K562 (cell line): ENCODE measurements around the gene SMIM23. TPM values are rescaled to one million over a fixed set of nuclear protein-coding genes. Genes with fewer than 3 reads are reported as not detected.

Experiments used
- ATAC-seq: fragments of 200-7000 bp; cut with Tn5 transposase; 3 replicates; pipeline ENCODE4 v1.9.1; 2020; ENCODE audit warnings: moderate library complexity
- BruUV-seq: library from RNA; stranded (reverse); fragments of 400-500 nt; replicated peaks from 2 replicates; lab custom pipeline; 2021; lab: Mats Ljungman, UMichigan
- CTCF ChIA-PET: fragments of 300-600 bp; formaldehyde crosslinking; extraction: SDS; loops from one replicate; lab custom pipeline; 2021; ENCODE audit warnings: low intra/inter-chr PET ratio; lab: Yijun Ruan, JAX
- POLR2A ChIA-PET: fragments of 300-600, 350-650 bp; sonication (Branson Sonifier 250); formaldehyde crosslinking; extraction: SDS; loops from one replicate; lab custom pipeline; 2021; ENCODE audit warnings: antibody characterized with exemption, inconsistent platforms; lab: Yijun Ruan, JAX
- DNase-seq, 4 experiments: peaks; one replicate each; pipeline versions ENCODE4 v3.0.0 to v3.0.0-alpha.2; 2011 to 2018; ENCODE audit warnings: low spot score in 3 of 4, mixed read lengths in 3 of 4; ENCODE audit errors: extremely low read depth in 1 of 4
- FAIRE-seq: peaks from 2 replicates; lab custom pipeline; 2011; peaks lifted over from hg19 to GRCh38; lab: Jason Lieb, UNC
- H2AFZ ChIP-seq: 2 replicates; pipeline ENCODE4 v1.6.0; 2011; ENCODE audit warnings: low read depth, low read length, control low read depth, inconsistent platforms
- H3K27ac ChIP-seq: fragments of 200-600 bp; 3 replicates; pipeline ENCODE4 v1.8.0; 2011; ENCODE audit warnings: low read depth, mild to moderate bottlenecking, control low read depth, inconsistent platforms, low read length, moderate library complexity, mixed read lengths; ENCODE audit errors: extremely low read depth
- H3K27me3 ChIP-seq, 2 experiments: fragments of 300-600 bp in 1 of 2; 2 replicates in 1 of 2; 3 replicates in 1 of 2; pipeline versions ENCODE4 v1.6.0 to v1.8.0; 2011; ENCODE audit warnings: inconsistent platforms in 2 of 2, low read length in 2 of 2, mild to moderate bottlenecking in 1 of 2, mixed read lengths in 1 of 2, moderate library complexity in 1 of 2; ENCODE audit not compliant: control insufficient read depth in 2 of 2, insufficient read depth in 2 of 2
- H3K36me3 ChIP-seq: fragments of 300-600 bp; 3 replicates; pipeline ENCODE4 v1.8.0; 2011; ENCODE audit warnings: mild to moderate bottlenecking, low read length, inconsistent platforms; ENCODE audit not compliant: control insufficient read depth, insufficient read depth
- H3K4me1 ChIP-seq, 2 experiments: fragments of 200-600 bp in 1 of 2; replicated peaks in 1 of 2; 2 replicates in 1 of 2; 3 replicates in 1 of 2; pipeline versions ENCODE4 v1.5.1 to v1.8.0; 2011; ENCODE audit warnings: inconsistent platforms in 2 of 2, low read length in 2 of 2, mild to moderate bottlenecking in 1 of 2, mixed read lengths in 1 of 2, moderate library complexity in 1 of 2; ENCODE audit not compliant: control insufficient read depth in 2 of 2, insufficient read depth in 2 of 2
- H3K4me2 ChIP-seq: 2 replicates; pipeline ENCODE4 v1.6.1; 2011; ENCODE audit warnings: low read length, control low read depth, inconsistent platforms, mixed read lengths; ENCODE audit not compliant: insufficient read depth
- H3K4me3 ChIP-seq: fragments of 200-600 bp; sonication (generic), shearing (Covaris generic); 2 replicates; pipeline ENCODE4 v1.5.1; 2016; ENCODE audit warnings: control low read depth, inconsistent platforms
- H3K79me2 ChIP-seq: fragments of 200-600 bp; 3 replicates; pipeline ENCODE4 v1.8.0; 2011; ENCODE audit warnings: low read length, inconsistent platforms; ENCODE audit not compliant: control insufficient read depth, insufficient read depth
- H3K9ac ChIP-seq, 2 experiments: 2 replicates each; pipeline versions ENCODE4 v1.6.0 to v1.6.1; 2011; ENCODE audit warnings: low read depth in 2 of 2, low read length in 2 of 2, control low read depth in 1 of 2, inconsistent platforms in 1 of 2, mild to moderate bottlenecking in 1 of 2, mixed read lengths in 1 of 2; ENCODE audit not compliant: insufficient read depth in 1 of 2
- H3K9me1 ChIP-seq: one replicate; pipeline ENCODE4 v1.6.0; 2011; ENCODE audit warnings: inconsistent platforms, mild to moderate bottlenecking, low read length, moderate library complexity; ENCODE audit not compliant: control insufficient read depth, insufficient read depth
- H3K9me3 ChIP-seq: replicated peaks from 2 replicates; pipeline ENCODE4 v1.5.1; 2011; ENCODE audit warnings: low read depth, low read length, inconsistent platforms; ENCODE audit not compliant: control insufficient read depth, insufficient read depth
- H4K20me1 ChIP-seq: replicated peaks from 2 replicates; pipeline ENCODE4 v1.6.1; 2011; ENCODE audit warnings: low read length, inconsistent platforms, mixed read lengths; ENCODE audit not compliant: control insufficient read depth, insufficient read depth
- CSDE1 ChIP-seq, 2 experiments: fragments of 450-650 bp; IDR thresholded peaks; 2 replicates each; pipeline ENCODE4 v1.6.1; 2016; ENCODE audit warnings: mild to moderate bottlenecking in 1 of 2
- KDM2B ChIP-seq: fragments of 250-450 bp; sonication (Bioruptor Pico); IDR thresholded peaks from 2 replicates; pipeline ENCODE4 v1.8.0; 2021; ENCODE audit warnings: mild to moderate bottlenecking, moderate library complexity
- KLF1 ChIP-seq: fragments of 450-650 bp; IDR thresholded peaks from 2 replicates; pipeline ENCODE4 v1.6.1; 2016; ENCODE audit warnings: missing genetic modification characterization, missing compliant biosample characterization
- KLF13 ChIP-seq: fragments of 450-650 bp; IDR thresholded peaks from 2 replicates; pipeline ENCODE4 v1.6.1; 2016; ENCODE audit warnings: missing genetic modification characterization, low read depth, mild to moderate bottlenecking, missing compliant biosample characterization, moderate library complexity, borderline replicate concordance
- LARP7 ChIP-seq: fragments of 450-650 bp; IDR thresholded peaks from 2 replicates; pipeline ENCODE4 v1.6.1; 2016
- NBN ChIP-seq: fragments of 450-650 bp; IDR thresholded peaks from 2 replicates; pipeline ENCODE4 v1.6.1; 2016; ENCODE audit warnings: low read depth, mild to moderate bottlenecking
- SMARCC2 ChIP-seq: fragments of 450-650 bp; IDR thresholded peaks from 2 replicates; pipeline ENCODE4 v1.6.1; 2017; ENCODE audit warnings: antibody characterized with exemption, moderate library complexity, mild to moderate bottlenecking, low read depth
- TAF9B ChIP-seq: fragments of 450-650 bp; IDR thresholded peaks from 2 replicates; pipeline ENCODE4 v1.6.1; 2018; ENCODE audit warnings: mild to moderate bottlenecking; ENCODE audit not compliant: partially characterized antibody
- ZNF584 ChIP-seq: fragments of 200-800 bp; sonication (Bioruptor generic); IDR thresholded peaks from 2 replicates; pipeline ENCODE4 v1.6.1; 2016; ENCODE audit warnings: low read depth, mild to moderate bottlenecking, missing genetic modification characterization, missing compliant biosample characterization
- WGBS: fragments of 100-300 bp; shearing (Covaris generic); methylation state at CpG from one replicate; pipeline ENCODE4 v1.1.6; 2016; ENCODE audit warnings: low coverage, mixed read lengths; ENCODE audit not compliant: insufficient coverage; ENCODE audit errors: missing lambda C conversion rate; 5-methylcytosine and 5-hydroxymethylcytosine counted together
- in situ Hi-C: fragments of 300-500 bp; cut with MboI; formaldehyde crosslinking; loops from 4 replicates; pipeline ENCODE4 v1.15.0; 2018; ENCODE audit warnings: inconsistent platforms, mixed read lengths
- intact Hi-C: fragments of 100-400 bp; cut with micrococcal nuclease; formaldehyde crosslinking; loops from 2 replicates; pipeline ENCODE4 v1.14.2; 2022
- polyA plus RNA-seq, 8 experiments: library from polyadenylated mRNA; depleted of rRNA in 4 of 8; stranded (reverse) in 5 of 8; unstranded in 3 of 8; fragments of >200 nt; fragmentation: Nextera tagmentation in 2 of 8; fragmentation: Illumina TruSeq in 1 of 8; extraction: Ambion mirVana in 2 of 8; extraction: Trizol in 1 of 8; gene quantifications; 2 replicates each; pipeline versions ENCODE4 v1.2.1 to v1.2.3, GENCODE V29; 2011 to 2014; ENCODE audit warnings: inconsistent platforms in 1 of 8, missing spikeins in 1 of 8
- total RNA-seq, 7 experiments: library from RNA; depleted of rRNA in 6 of 7; stranded (reverse); fragments of >200 nt in 6 of 7; fragmentation: Illumina TruSeq in 2 of 7; extraction: Trizol in 2 of 7; gene quantifications; 2 replicates each; pipeline versions ENCODE4 v1.2.1 to v1.2.3, GENCODE V29; 2011 to 2021; ENCODE audit warnings: low replicate concordance in 1 of 7
- TF ChIP-seq, protein P1 (sequence below): IDR thresholded peaks from 2 replicates; pipeline ENCODE4 v1.6.1; 2011; ENCODE audit not compliant: insufficient read length; ENCODE audit errors: extremely low read depth
- TF ChIP-seq, protein P2 (sequence below): fragments of 250-450 bp; sonication (Bioruptor Pico); IDR thresholded peaks from 2 replicates; pipeline ENCODE4 v1.8.0; 2021; ENCODE audit warnings: mild to moderate bottlenecking, moderate library complexity
- TF ChIP-seq, protein P3 (sequence below): sonication (generic); formaldehyde crosslinking; IDR thresholded peaks from 2 replicates; pipeline ENCODE4 v1.8.0; 2023; ENCODE audit warnings: mild to moderate bottlenecking, missing genetic modification reagents
- TF ChIP-seq, protein P4 (sequence below): sonication (generic); formaldehyde crosslinking; IDR thresholded peaks from 2 replicates; pipeline ENCODE4 v1.8.0; 2022; ENCODE audit warnings: mild to moderate bottlenecking, missing genetic modification reagents

Gene SMIM23
- total and polyA plus RNA-seq, 9 of the 15 experiments (the other 6 are each of a cell fraction or from before 2014, with no cell fraction given) = not detected

DNA sequence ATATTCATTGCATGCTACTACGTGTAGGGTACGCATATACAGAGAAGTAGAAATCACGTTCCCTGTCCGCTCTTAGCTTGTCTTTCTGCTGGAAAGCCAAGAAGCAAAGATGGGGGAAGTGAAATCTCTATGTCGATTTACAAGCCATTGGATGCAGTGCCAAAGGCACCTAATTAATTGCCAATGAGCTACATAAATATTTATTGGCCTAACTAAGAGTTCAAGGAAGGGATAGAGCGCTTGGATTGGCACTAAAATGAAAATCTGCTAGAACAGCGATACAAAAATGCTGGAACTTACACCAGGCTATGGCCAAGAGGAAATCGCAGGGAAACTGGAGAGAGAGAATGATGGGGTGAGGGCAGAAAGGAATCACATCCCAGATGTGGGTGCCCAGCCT is 10.8 kb downstream of the SMIM23 start:
- DNase-seq = no peak
- under 1% methylated on average over 8 of the region's 8 CpGs for WGBS
- Histone ChIP-seq H4K20me1 (0 out of 2 replicates have a peak, but pooled peaks cover 5% of the 10 kb centered on the region), H3K36me3 (no peaks in the 10 kb centered on the region), H2AFZ (no peak overlapping the region), H3K4me2 (no peak overlapping the region), H3K4me1 (no peaks in the 10 kb centered on the region), H3K9ac (no peak overlapping the region), H3K4me3 (no peak overlapping the region), H3K79me2 (no peaks in the 10 kb centered on the region), H3K27ac (no peak overlapping the region), H3K27me3 (peaks cover 9 to 20% of the 10 kb centered on the region in 2 experiments), H3K9me1 (no peaks in the 10 kb centered on the region), H3K9me3 (no peaks in the 10 kb centered on the region)
- POLR2A ChIA-PET = no interaction called here
- CTCF ChIA-PET = no interaction called here
- no peak for FAIRE-seq
- no peak for ATAC-seq
- intact Hi-C loops (no loop called here), in situ Hi-C loops (no loop called here)
- no TSS peak for BruUV-seq
- TF ChIP-seq CSDE1 (IDR thresholded peaks at IDR 0.05) (no peak), TAF9B (no peak), LARP7 (no peak), SMARCC2 (no peak), KLF13 (no peak), KDM2B (CRISPR knock-in tag) (no peak), ZNF584 (CRISPR knock-in tag) (no peak), NBN (no peak), KLF1 (tag) (no peak)
- TF ChIP-seq, protein P1, sequence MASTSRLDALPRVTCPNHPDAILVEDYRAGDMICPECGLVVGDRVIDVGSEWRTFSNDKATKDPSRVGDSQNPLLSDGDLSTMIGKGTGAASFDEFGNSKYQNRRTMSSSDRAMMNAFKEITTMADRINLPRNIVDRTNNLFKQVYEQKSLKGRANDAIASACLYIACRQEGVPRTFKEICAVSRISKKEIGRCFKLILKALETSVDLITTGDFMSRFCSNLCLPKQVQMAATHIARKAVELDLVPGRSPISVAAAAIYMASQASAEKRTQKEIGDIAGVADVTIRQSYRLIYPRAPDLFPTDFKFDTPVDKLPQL = no peak
- TF ChIP-seq, protein P2, sequence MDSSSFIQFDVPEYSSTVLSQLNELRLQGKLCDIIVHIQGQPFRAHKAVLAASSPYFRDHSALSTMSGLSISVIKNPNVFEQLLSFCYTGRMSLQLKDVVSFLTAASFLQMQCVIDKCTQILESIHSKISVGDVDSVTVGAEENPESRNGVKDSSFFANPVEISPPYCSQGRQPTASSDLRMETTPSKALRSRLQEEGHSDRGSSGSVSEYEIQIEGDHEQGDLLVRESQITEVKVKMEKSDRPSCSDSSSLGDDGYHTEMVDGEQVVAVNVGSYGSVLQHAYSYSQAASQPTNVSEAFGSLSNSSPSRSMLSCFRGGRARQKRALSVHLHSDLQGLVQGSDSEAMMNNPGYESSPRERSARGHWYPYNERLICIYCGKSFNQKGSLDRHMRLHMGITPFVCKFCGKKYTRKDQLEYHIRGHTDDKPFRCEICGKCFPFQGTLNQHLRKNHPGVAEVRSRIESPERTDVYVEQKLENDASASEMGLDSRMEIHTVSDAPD (CRISPR knock-in tag) = no peak
- TF ChIP-seq, protein P3, sequence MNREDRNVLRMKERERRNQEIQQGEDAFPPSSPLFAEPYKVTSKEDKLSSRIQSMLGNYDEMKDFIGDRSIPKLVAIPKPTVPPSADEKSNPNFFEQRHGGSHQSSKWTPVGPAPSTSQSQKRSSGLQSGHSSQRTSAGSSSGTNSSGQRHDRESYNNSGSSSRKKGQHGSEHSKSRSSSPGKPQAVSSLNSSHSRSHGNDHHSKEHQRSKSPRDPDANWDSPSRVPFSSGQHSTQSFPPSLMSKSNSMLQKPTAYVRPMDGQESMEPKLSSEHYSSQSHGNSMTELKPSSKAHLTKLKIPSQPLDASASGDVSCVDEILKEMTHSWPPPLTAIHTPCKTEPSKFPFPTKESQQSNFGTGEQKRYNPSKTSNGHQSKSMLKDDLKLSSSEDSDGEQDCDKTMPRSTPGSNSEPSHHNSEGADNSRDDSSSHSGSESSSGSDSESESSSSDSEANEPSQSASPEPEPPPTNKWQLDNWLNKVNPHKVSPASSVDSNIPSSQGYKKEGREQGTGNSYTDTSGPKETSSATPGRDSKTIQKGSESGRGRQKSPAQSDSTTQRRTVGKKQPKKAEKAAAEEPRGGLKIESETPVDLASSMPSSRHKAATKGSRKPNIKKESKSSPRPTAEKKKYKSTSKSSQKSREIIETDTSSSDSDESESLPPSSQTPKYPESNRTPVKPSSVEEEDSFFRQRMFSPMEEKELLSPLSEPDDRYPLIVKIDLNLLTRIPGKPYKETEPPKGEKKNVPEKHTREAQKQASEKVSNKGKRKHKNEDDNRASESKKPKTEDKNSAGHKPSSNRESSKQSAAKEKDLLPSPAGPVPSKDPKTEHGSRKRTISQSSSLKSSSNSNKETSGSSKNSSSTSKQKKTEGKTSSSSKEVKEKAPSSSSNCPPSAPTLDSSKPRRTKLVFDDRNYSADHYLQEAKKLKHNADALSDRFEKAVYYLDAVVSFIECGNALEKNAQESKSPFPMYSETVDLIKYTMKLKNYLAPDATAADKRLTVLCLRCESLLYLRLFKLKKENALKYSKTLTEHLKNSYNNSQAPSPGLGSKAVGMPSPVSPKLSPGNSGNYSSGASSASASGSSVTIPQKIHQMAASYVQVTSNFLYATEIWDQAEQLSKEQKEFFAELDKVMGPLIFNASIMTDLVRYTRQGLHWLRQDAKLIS = no peak
- TF ChIP-seq, protein P4, sequence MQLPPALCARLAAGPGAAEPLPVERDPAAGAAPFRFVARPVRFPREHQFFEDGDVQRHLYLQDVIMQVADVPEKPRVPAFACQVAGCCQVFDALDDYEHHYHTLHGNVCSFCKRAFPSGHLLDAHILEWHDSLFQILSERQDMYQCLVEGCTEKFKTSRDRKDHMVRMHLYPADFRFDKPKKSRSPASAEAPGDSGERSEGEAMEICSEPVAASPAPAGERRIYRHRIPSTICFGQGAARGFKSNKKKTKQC (CRISPR knock-in tag) = no peak
